Measurements from ENCODE around the gene SCAMP2. TPM values are rescaled to one million over a fixed set of nuclear protein-coding genes. Genes with fewer than 3 reads are reported as not detected.

Gene SCAMP2
- total and polyA plus RNA-seq, 2 donors (not counting 1 experiment from before 2014, with no cell fraction given): 15.5 to 86.2 TPM

- H3K27me3 ChIP-seq (ENCODE audit: control insufficient read depth, insufficient read depth, low read length): peaks cover 17% of the 10 kb centered on the region
- no peak overlapping the region for H3K9ac ChIP-seq (ENCODE audit: insufficient read depth, low read length)
These were observed 53.1 kb downstream of the SCAMP2 start for GRCh38 chr15:74820056-74820455.

GRCh38 chr15:74817370-74817737 is 55.8 kb downstream of the SCAMP2 start:
- Histone ChIP-seq H3K9me3 (ENCODE audit: control insufficient read depth, insufficient read depth, low read depth, low read length) (no peaks in the 10 kb centered on the region), H4K20me1 (ENCODE audit: control insufficient read depth, extremely low read depth, insufficient read depth, low read length) (no peaks in the 10 kb centered on the region), H3K27ac (ENCODE audit: insufficient read depth, low read length) (no peak overlapping the region), H3K79me2 (ENCODE audit: control insufficient read depth, insufficient read depth, low read length) (no peaks in the 10 kb centered on the region), H3K4me2 (ENCODE audit: extremely low read depth, insufficient read depth, low read length) (no peak overlapping the region), H3K36me3 (ENCODE audit: control insufficient read depth, insufficient read depth, low read length) (no peaks in the 10 kb centered on the region), H3K9ac (ENCODE audit: insufficient read depth, low read length) (no peak overlapping the region), H2AFZ (ENCODE audit: low read length) (no peak overlapping the region), H3K4me3 (replicated peaks in 1 of 4; ENCODE audit: control extremely low read depth in 1 of 4, insufficient read depth in 1 of 4, low read depth in 3 of 4, low read length in 4 of 4) (no peak overlapping the region), H3K27me3 (ENCODE audit: control insufficient read depth, insufficient read depth, low read length) (peaks cover 9% of the 10 kb centered on the region), H3K4me1 (ENCODE audit: control insufficient read depth, extremely low read depth, insufficient read depth, low read length) (no peaks in the 10 kb centered on the region)
- TF ChIP-seq CTCF (conservative IDR thresholded peaks at IDR 0.05 in 1 of 2, IDR thresholded peaks at IDR 0.05 in 1 of 2; ENCODE audit: low read depth in 1 of 2, low read length in 2 of 2) (peak in 1 of 2 donors; percentile 30), EZH2 (IDR thresholded peaks at IDR 0.05; ENCODE audit: low read length, missing control alignments) (no peak)
- peak in 1 of 2 donors; percentile 14 for DNase-seq (ENCODE audit: low read depth in 2 of 2)

More at GRCh38 chr15:74820056-74820455, 53.1 kb downstream of the SCAMP2 start:
- H3K79me2 ChIP-seq (ENCODE audit: control insufficient read depth, insufficient read depth, low read length): no peaks in the 10 kb centered on the region
- no peaks in the 10 kb centered on the region for H3K9me3 ChIP-seq (ENCODE audit: control insufficient read depth, insufficient read depth, low read depth, low read length)
- H2AFZ ChIP-seq (ENCODE audit: low read length): no peak overlapping the region
- no peaks in the 10 kb centered on the region for H3K4me1 ChIP-seq (ENCODE audit: control insufficient read depth, extremely low read depth, insufficient read depth, low read length)
- no peak for TF ChIP-seq EZH2 (IDR thresholded peaks at IDR 0.05; ENCODE audit: low read length, missing control alignments)
- no peak for TF ChIP-seq CTCF (conservative IDR thresholded peaks at IDR 0.05 in 1 of 2, IDR thresholded peaks at IDR 0.05 in 1 of 2; ENCODE audit: low read depth in 1 of 2, low read length in 2 of 2)
- H3K27ac ChIP-seq (ENCODE audit: insufficient read depth, low read length): no peak overlapping the region
- no peak overlapping the region for H3K4me2 ChIP-seq (ENCODE audit: extremely low read depth, insufficient read depth, low read length)
- H3K4me3 ChIP-seq (replicated peaks in 1 of 4; ENCODE audit: control extremely low read depth in 1 of 4, insufficient read depth in 1 of 4, low read depth in 3 of 4, low read length in 4 of 4): no peak overlapping the region
- H4K20me1 ChIP-seq (ENCODE audit: control insufficient read depth, extremely low read depth, insufficient read depth, low read length): no peaks in the 10 kb centered on the region
- DNase-seq (ENCODE audit: low read depth in 2 of 2): no peak
- H3K36me3 ChIP-seq (ENCODE audit: control insufficient read depth, insufficient read depth, low read length): no peaks in the 10 kb centered on the region

GRCh38 chr15:74816624-74817369 is 56.4 kb downstream of the SCAMP2 start:
- no peak for DNase-seq (ENCODE audit: low read depth in 2 of 2)
- Histone ChIP-seq H3K27me3 (ENCODE audit: control insufficient read depth, insufficient read depth, low read length) (peaks cover 9% of the 10 kb centered on the region), H3K4me3 (replicated peaks in 1 of 4; ENCODE audit: control extremely low read depth in 1 of 4, insufficient read depth in 1 of 4, low read depth in 3 of 4, low read length in 4 of 4) (no peak overlapping the region), H3K27ac (ENCODE audit: insufficient read depth, low read length) (no peak overlapping the region), H3K79me2 (ENCODE audit: control insufficient read depth, insufficient read depth, low read length) (no peaks in the 10 kb centered on the region), H2AFZ (ENCODE audit: low read length) (no peak overlapping the region), H3K9me3 (ENCODE audit: control insufficient read depth, insufficient read depth, low read depth, low read length) (no peaks in the 10 kb centered on the region), H3K36me3 (ENCODE audit: control insufficient read depth, insufficient read depth, low read length) (no peaks in the 10 kb centered on the region), H3K4me2 (ENCODE audit: extremely low read depth, insufficient read depth, low read length) (no peak overlapping the region), H3K9ac (ENCODE audit: insufficient read depth, low read length) (no peak overlapping the region), H4K20me1 (ENCODE audit: control insufficient read depth, extremely low read depth, insufficient read depth, low read length) (no peaks in the 10 kb centered on the region), H3K4me1 (ENCODE audit: control insufficient read depth, extremely low read depth, insufficient read depth, low read length) (no peaks in the 10 kb centered on the region)
- TF ChIP-seq EZH2 (IDR thresholded peaks at IDR 0.05; ENCODE audit: low read length, missing control alignments) (no peak), CTCF (conservative IDR thresholded peaks at IDR 0.05 in 1 of 2, IDR thresholded peaks at IDR 0.05 in 1 of 2; ENCODE audit: low read depth in 1 of 2, low read length in 2 of 2) (no peak)
